ENCODE measurements around the gene APBA2.

- TF ChIP-seq POLR2A (IDR thresholded peaks at IDR 0.05) (no peak), POLR2AphosphoS5 (IDR thresholded peaks at IDR 0.05) (no peak), CTCF (IDR thresholded peaks at IDR 0.05 in 8 of 11, conservative IDR thresholded peaks at IDR 0.05 in 3 of 11) (no peak)
Measured at GRCh38 chr15:28887339-28888174, 1.8 kb downstream of the APBA2 start.
